Activated CD4-positive, alpha-beta T cell treated with anti-CD3 and anti-CD28 coated beads for 36 hours (primary cell): ENCODE results near the gene PPP2R3C. TPM values are rescaled to one million over a fixed set of nuclear protein-coding genes. Genes with fewer than 3 reads are reported as not detected.
"Not testable (repeated sequence)": the region's sequence is repeated elsewhere in the genome, so short reads cannot be mapped to it uniquely, and the experiment has no call there.

ENCODE experiments used
- ATAC-seq: fragments of 200-7000 bp; cut with Tn5 transposase; one replicate; pipeline ENCODE4 v1.10.0; 2021; ENCODE audit warnings: mild to moderate bottlenecking, moderate library complexity
- CTCF ChIA-PET: fragments of 350-600 bp; sonication (Branson Sonifier 250); formaldehyde crosslinking; loops from one replicate; lab custom pipeline; 2021; ENCODE audit warnings: antibody characterized with exemption; lab: Charles Lee
- POLR2A ChIA-PET: fragments of 350-600 bp; sonication (Branson Sonifier 250); formaldehyde crosslinking; loops from one replicate; lab custom pipeline; 2021; ENCODE audit warnings: antibody characterized with exemption, inconsistent platforms; lab: Charles Lee
- DNase-seq: peaks from one replicate; pipeline ENCODE4 v3.0.0-alpha.2; 2020
- H3K27ac Mint-ChIP-seq: one replicate; pipeline ENCODE4 v1.8.0; 2021; ENCODE audit warnings: mixed read lengths
- H3K27me3 Mint-ChIP-seq: one replicate; pipeline ENCODE4 v1.8.0; 2021; ENCODE audit warnings: mixed read lengths
- H3K36me3 Mint-ChIP-seq: one replicate; pipeline ENCODE4 v1.8.0; 2021; ENCODE audit warnings: low read depth, mixed read lengths
- H3K4me1 Mint-ChIP-seq: one replicate; pipeline ENCODE4 v1.8.0; 2021; ENCODE audit warnings: mixed read lengths
- H3K4me3 Mint-ChIP-seq: one replicate; pipeline ENCODE4 v1.8.0; 2021; ENCODE audit warnings: mild to moderate bottlenecking, moderate library complexity, mixed read lengths
- H3K9me3 Mint-ChIP-seq: one replicate; pipeline ENCODE4 v1.8.0; 2021; ENCODE audit warnings: low read depth, mixed read lengths
- intact Hi-C, 2 experiments: fragments of 100-400 bp; cut with DNase I in 1 of 2; cut with micrococcal nuclease in 1 of 2; formaldehyde crosslinking; loops; one replicate each; pipeline versions ENCODE4 v1.14.2 to v1.15.1; 2022 to 2024; cut with DNase I, micrococcal nuclease
- total RNA-seq, 2 experiments: library from RNA; stranded (reverse); gene quantifications; one replicate each; pipeline ENCODE4 v1.2.3, GENCODE V29; 2021

Gene PPP2R3C
- total RNA-seq, 2 experiments from 2014 or later: 43.8 to 53.5 TPM

- CTCF ChIA-PET: no interaction called here
Observed at GRCh38 chr14:35112641-35113040, 9.1 kb downstream of the PPP2R3C start.

GRCh38 chr14:35107866-35108265, 13.9 kb downstream of the PPP2R3C start:
- ATAC-seq (no peak), DNase-seq (no peak)
- no peaks in the 10 kb centered on the region for H3K27me3 Mint-ChIP-seq
- H3K9me3 Mint-ChIP-seq: no peaks in the 10 kb centered on the region
- peaks cover 41% of the 10 kb centered on the region for H3K36me3 Mint-ChIP-seq
- intact Hi-C loops: no loop called here
- CTCF ChIA-PET: interaction anchor here (0.8 kb wide), 1 partner anchor 9 kb away, joined by 4 read pairs; no protein-coding TSS in a partner anchor
- peaks cover 3% of the 10 kb centered on the region for H3K4me1 Mint-ChIP-seq
- H3K4me3 Mint-ChIP-seq: no peak overlapping the region
- POLR2A ChIA-PET: no interaction called here
- H3K27ac Mint-ChIP-seq: no peak overlapping the region

More at GRCh38 chr14:35112641-35113040, 9.1 kb downstream of the PPP2R3C start:
- Mint-ChIP-seq H3K4me1 (peaks cover 8% of the 10 kb centered on the region), H3K27ac (no peak overlapping the region), H3K9me3 (no peaks in the 10 kb centered on the region), H3K36me3 (peaks cover 54% of the 10 kb centered on the region), H3K27me3 (no peaks in the 10 kb centered on the region), H3K4me3 (no peak overlapping the region)
- POLR2A ChIA-PET: no interaction called here
- DNase-seq (no peak), ATAC-seq (no peak)
- intact Hi-C loops: no loop called here

GRCh38 chr14:35094645-35095044, 27.1 kb downstream of the PPP2R3C start:
- H3K4me3 Mint-ChIP-seq, H3K4me1 Mint-ChIP-seq, H3K27ac Mint-ChIP-seq, DNase-seq, intact Hi-C loops, CTCF ChIA-PET, ATAC-seq, H3K9me3 Mint-ChIP-seq, H3K27me3 Mint-ChIP-seq: not testable (repeated sequence)
- POLR2A ChIA-PET: interaction anchor here (0.6 kb wide), 1 partner anchor 48 kb away, joined by 3 read pairs; no protein-coding TSS in a partner anchor
- H3K36me3 Mint-ChIP-seq: peaks cover 28% of the 10 kb centered on the region

GRCh38 chr14:35088514-35088913, 33.3 kb downstream of the PPP2R3C start:
- ChIA-PET POLR2A (no interaction called here), CTCF (no interaction called here)
- ATAC-seq (no peak), DNase-seq (no peak)
- Mint-ChIP-seq H3K9me3 (no peaks in the 10 kb centered on the region), H3K27me3 (no peaks in the 10 kb centered on the region), H3K36me3 (peaks cover 34% of the 10 kb centered on the region), H3K27ac (peak overlapping the region; percentile 15), H3K4me3 (no peak overlapping the region), H3K4me1 (no peaks in the 10 kb centered on the region)
- intact Hi-C loops: no loop called here

GRCh38 chr14:35085441-35085840, 36.3 kb downstream of the PPP2R3C start:
- intact Hi-C loops: no loop called here
- Mint-ChIP-seq H3K4me3 (no peak overlapping the region), H3K36me3 (peaks cover 30% of the 10 kb centered on the region), H3K27me3 (no peaks in the 10 kb centered on the region), H3K4me1 (no peaks in the 10 kb centered on the region), H3K27ac (peak overlapping the region; percentile 67), H3K9me3 (no peaks in the 10 kb centered on the region)
- no peak for ATAC-seq
- POLR2A ChIA-PET: no interaction called here
- DNase-seq: no peak
- CTCF ChIA-PET: interaction anchor here (0.7 kb wide), 1 partner anchor 334 kb away, joined by 3 read pairs; no protein-coding TSS in a partner anchor

- DNase-seq (no peak), ATAC-seq (no peak)
- Mint-ChIP-seq H3K9me3 (no peaks in the 10 kb centered on the region), H3K36me3 (peaks cover 30% of the 10 kb centered on the region), H3K4me1 (no peaks in the 10 kb centered on the region), H3K27ac (no peak overlapping the region), H3K27me3 (no peaks in the 10 kb centered on the region), H3K4me3 (no peak overlapping the region)
- intact Hi-C loops: no loop called here
- CTCF ChIA-PET: no interaction called here
- POLR2A ChIA-PET: no interaction called here
Observed at GRCh38 chr14:35083530-35084150, 38.1 kb downstream of the PPP2R3C start.

GRCh38 chr14:35079742-35080141, 42.0 kb downstream of the PPP2R3C start:
- CTCF ChIA-PET: interaction anchor here (1.2 kb wide), 1 partner anchor 9 kb away, joined by 4 read pairs; no protein-coding TSS in a partner anchor
- no peak overlapping the region for H3K4me3 Mint-ChIP-seq
- POLR2A ChIA-PET: no interaction called here
- no peaks in the 10 kb centered on the region for H3K4me1 Mint-ChIP-seq
- no peaks in the 10 kb centered on the region for H3K9me3 Mint-ChIP-seq
- no peak overlapping the region for H3K27ac Mint-ChIP-seq
- ATAC-seq (no peak), DNase-seq (no peak)
- peaks cover 12% of the 10 kb centered on the region for H3K36me3 Mint-ChIP-seq
- H3K27me3 Mint-ChIP-seq: no peaks in the 10 kb centered on the region
- intact Hi-C loops: no loop called here

GRCh38 chr14:35078082-35078481, 43.7 kb downstream of the PPP2R3C start:
- H3K27ac Mint-ChIP-seq: no peak overlapping the region
- no peaks in the 10 kb centered on the region for H3K27me3 Mint-ChIP-seq
- no peak overlapping the region for H3K4me3 Mint-ChIP-seq
- DNase-seq (no peak), ATAC-seq (no peak)
- POLR2A ChIA-PET: interaction anchor here (0.7 kb wide), 1 partner anchor 386 kb away, joined by 3 read pairs; no protein-coding TSS in a partner anchor
- no peaks in the 10 kb centered on the region for H3K4me1 Mint-ChIP-seq
- intact Hi-C loops: no loop called here
- CTCF ChIA-PET: interaction anchor here (0.6 to 1.3 kb wide), 5 partner anchors 23 to 338 kb away, joined by 3 to 5 read pairs (median 3); no protein-coding TSS in a partner anchor
- H3K36me3 Mint-ChIP-seq: peaks cover 12% of the 10 kb centered on the region
- no peaks in the 10 kb centered on the region for H3K9me3 Mint-ChIP-seq

- DNase-seq: no peak
- Mint-ChIP-seq H3K4me1 (no peaks in the 10 kb centered on the region), H3K9me3 (no peaks in the 10 kb centered on the region), H3K36me3 (peaks cover 20% of the 10 kb centered on the region), H3K4me3 (no peak overlapping the region), H3K27me3 (no peaks in the 10 kb centered on the region), H3K27ac (no peak overlapping the region)
- CTCF ChIA-PET: interaction anchor here (1.5 kb wide), 1 partner anchor 69 kb away, joined by 3 read pairs; no protein-coding TSS in a partner anchor
- ATAC-seq: no peak
- POLR2A ChIA-PET: interaction anchor here (0.6 kb wide), 1 partner anchor 28 kb away, joined by 3 read pairs; no protein-coding TSS in a partner anchor
- intact Hi-C loops: no loop called here
Observed at GRCh38 chr14:35073486-35073885, 48.3 kb downstream of the PPP2R3C start.

- POLR2A ChIA-PET: no interaction called here
- H3K36me3 Mint-ChIP-seq: peaks cover 29% of the 10 kb centered on the region
- no peaks in the 10 kb centered on the region for H3K4me1 Mint-ChIP-seq
- H3K27ac Mint-ChIP-seq: no peak overlapping the region
- ATAC-seq (no peak), DNase-seq (no peak)
- no peak overlapping the region for H3K4me3 Mint-ChIP-seq
- no peaks in the 10 kb centered on the region for H3K9me3 Mint-ChIP-seq
- intact Hi-C loops: no loop called here
- H3K27me3 Mint-ChIP-seq: no peaks in the 10 kb centered on the region
- CTCF ChIA-PET: no interaction called here
Observed at GRCh38 chr14:35072226-35072625, 49.6 kb downstream of the PPP2R3C start.

GRCh38 chr14:35068238-35069012, 53.4 kb downstream of the PPP2R3C start:
- CTCF ChIA-PET: no interaction called here
- Mint-ChIP-seq H3K36me3 (peaks cover 27% of the 10 kb centered on the region), H3K9me3 (no peaks in the 10 kb centered on the region), H3K4me1 (no peaks in the 10 kb centered on the region), H3K27me3 (no peaks in the 10 kb centered on the region), H3K27ac (no peak overlapping the region), H3K4me3 (no peak overlapping the region)
- ATAC-seq (no peak), DNase-seq (no peak)
- intact Hi-C loops: no loop called here
- POLR2A ChIA-PET: interaction anchor here (0.6 kb wide), 3 partner anchors 8 to 247 kb away, joined by 3 read pairs; no protein-coding TSS in a partner anchor
